Esophagus muscularis mucosa (tissue), 4 donors: ENCODE measurements around the gene MT1H. TPM values are rescaled to one million over a fixed set of nuclear protein-coding genes. Genes with fewer than 3 reads are reported as not detected.

Source experiments
- DNase-seq: peaks from one replicate; pipeline ENCODE4 v3.0.0-alpha.2; 2017; ENCODE audit errors: extremely low spot score
- H3K27ac ChIP-seq, 4 donors: fragments of 200-600 bp; sonication (generic); replicated peaks in 1 of 4; 1 replicate in 3 of 4; 2 replicates in 1 of 4; pipeline ENCODE4 v1.5.1; 2016 to 2019; ENCODE audit warnings: mild to moderate bottlenecking in 1 of 4
- H3K27me3 ChIP-seq, 4 donors: fragments of 200-600 bp; sonication (generic); one replicate each; pipeline versions ENCODE4 v1.5.1 to v1.6.0; 2016 to 2019
- H3K36me3 ChIP-seq, 4 donors: fragments of 200-600 bp; sonication (generic); one replicate each; pipeline ENCODE4 v1.5.1; 2016 to 2019
- H3K4me1 ChIP-seq, 4 donors: fragments of 200-600 bp; sonication (generic); one replicate each; pipeline ENCODE4 v1.5.1; 2016 to 2019
- H3K4me3 ChIP-seq, 4 donors: fragments of 200-600 bp; sonication (generic); 1 replicate in 2 of 4; 2 replicates in 2 of 4; pipeline ENCODE4 v1.5.1; 2016 to 2019; ENCODE audit warnings: mild to moderate bottlenecking in 4 of 4, moderate library complexity in 1 of 4
- H3K9me3 ChIP-seq, 4 donors: fragments of 200-600 bp; sonication (generic); 1 replicate in 3 of 4; 2 replicates in 1 of 4; pipeline ENCODE4 v1.5.1; 2016 to 2019
- CTCF ChIP-seq, 3 experiments: fragments of 200-600 bp in 2 of 3; fragments of 450-650 bp in 1 of 3; sonication (generic) in 2 of 3; IDR thresholded peaks; one replicate each; pipeline ENCODE4 v1.5.1; 2017 to 2019; ENCODE audit warnings: antibody characterized with exemption in 3 of 3, mild to moderate bottlenecking in 2 of 3, moderate library complexity in 1 of 3
- EP300 ChIP-seq: sonication (generic); formaldehyde crosslinking; IDR thresholded peaks from one replicate; pipeline ENCODE4 v1.6.1; 2017; ENCODE audit warnings: antibody characterized with exemption
- POLR2A ChIP-seq: fragments of 450-650 bp; IDR thresholded peaks from one replicate; pipeline ENCODE4 v1.6.1; 2017; ENCODE audit warnings: antibody characterized with exemption, moderate library complexity, mild to moderate bottlenecking, low read depth
- POLR2AphosphoS5 ChIP-seq, 2 donors: sonication (generic); formaldehyde crosslinking; IDR thresholded peaks; one replicate each; pipeline ENCODE4 v1.6.1; 2017; ENCODE audit warnings: antibody characterized with exemption in 2 of 2
- WGBS: methylation state at CpG from one replicate; pipeline ENCODE4 v1.1.5; 2018; 5-methylcytosine and 5-hydroxymethylcytosine counted together
- intact Hi-C: fragments of 100-400 bp; cut with DNase I; formaldehyde crosslinking; loops from one replicate; pipeline ENCODE4 v1.15.1; 2023
- total RNA-seq, 4 donors: library from RNA; depleted of rRNA; stranded (reverse); fragments of >200 nt; gene quantifications; one replicate each; pipeline versions ENCODE4 v1.1.0 to v1.2.1, GENCODE V29; 2016

Gene MT1H
- total RNA-seq, 4 donors from 2014 or later, result not detected

- Histone ChIP-seq H3K27ac (no peak overlapping the region), H3K9me3 (no peaks in the 10 kb centered on the region), H3K4me3 (no peak overlapping the region), H3K36me3 (no peaks in the 10 kb centered on the region), H3K27me3 (peaks cover 0 to 99% (median 17%) of the 10 kb centered on the region in 4 donors), H3K4me1 (peaks cover 18 to 50% (median 40%) of the 10 kb centered on the region in 4 donors)
- intact Hi-C loops, result no loop called here
- TF ChIP-seq POLR2AphosphoS5 (IDR thresholded peaks at IDR 0.05) (no peak), POLR2A (no peak), EP300 (no peak), CTCF (IDR thresholded peaks at IDR 0.05) (no peak)
- 100% methylated on average over 1 of the region's 1 CpG for WGBS
- no peak for DNase-seq
These were observed 29.5 kb upstream of the MT1H start for GRCh38 chr16:56640076-56640475.

- Histone ChIP-seq H3K27ac (no peak overlapping the region), H3K36me3 (no peaks in the 10 kb centered on the region), H3K4me3 (no peak overlapping the region), H3K4me1 (peaks cover 13 to 39% (median 32%) of the 10 kb centered on the region in 4 donors), H3K27me3 (peaks cover 0 to 99% (median 11%) of the 10 kb centered on the region in 4 donors), H3K9me3 (no peaks in the 10 kb centered on the region)
- TF ChIP-seq EP300, result no peak
- no peak for TF ChIP-seq POLR2AphosphoS5 (IDR thresholded peaks at IDR 0.05)
- no peak for TF ChIP-seq POLR2A
- TF ChIP-seq CTCF (IDR thresholded peaks at IDR 0.05), result no peak
- 86% methylated on average over 2 of the region's 2 CpGs for WGBS
- intact Hi-C loops, result no loop called here
- DNase-seq, result no peak
These were observed 28.4 kb upstream of the MT1H start for GRCh38 chr16:56641166-56641565.

GRCh38 chr16:56643080-56643778 lies 26.4 kb upstream of the MT1H start:
- Histone ChIP-seq H3K4me3 (peak overlapping the region; percentile 38 to 55 (median 42)), H3K9me3 (no peaks in the 10 kb centered on the region), H3K27ac (peak overlapping the region; percentile 4 to 40 (median 12)), H3K27me3 (peaks cover 0 to 98% (median 7%) of the 10 kb centered on the region in 4 donors), H3K36me3 (no peaks in the 10 kb centered on the region), H3K4me1 (peaks cover 11 to 29% (median 25%) of the 10 kb centered on the region in 4 donors)
- TF ChIP-seq POLR2AphosphoS5 (IDR thresholded peaks at IDR 0.05), result peak; percentile 35 to 54
- TF ChIP-seq POLR2A, result no peak
- TF ChIP-seq EP300, result peak; percentile 88
- peak; percentile 37 to 48 (median 39) for TF ChIP-seq CTCF (IDR thresholded peaks at IDR 0.05)
- 23% methylated on average over 26 of the region's 42 CpGs for WGBS
- intact Hi-C loops, result no loop called here
- no peak for DNase-seq

GRCh38 chr16:56643833-56644232 lies 25.8 kb upstream of the MT1H start:
- Histone ChIP-seq H3K9me3 (no peaks in the 10 kb centered on the region), H3K36me3 (no peaks in the 10 kb centered on the region), H3K4me3 (peak overlapping the region; percentile 38 to 55 (median 42)), H3K4me1 (peaks cover 5 to 23% (median 19%) of the 10 kb centered on the region in 4 donors), H3K27me3 (peaks cover 0 to 98% (median 5%) of the 10 kb centered on the region in 4 donors), H3K27ac (no peak overlapping the region)
- intact Hi-C loops, result no loop called here
- no peak for TF ChIP-seq CTCF (IDR thresholded peaks at IDR 0.05)
- TF ChIP-seq POLR2AphosphoS5 (IDR thresholded peaks at IDR 0.05), result no peak
- no peak for TF ChIP-seq EP300
- TF ChIP-seq POLR2A, result no peak
- no peak for DNase-seq
- WGBS, result 58% methylated on average over 5 of the region's 5 CpGs
